Loucy (cell line): ENCODE data around the gene YWHAQ.

Experiments
- EZH2phosphoT487 ChIP-seq: fragments of 200-600 bp; IDR thresholded peaks from 2 replicates; pipeline ENCODE4 v1.6.1; 2018; ENCODE audit warnings: antibody characterized with exemption, mild to moderate bottlenecking, moderate library complexity, borderline replicate concordance
- TF ChIP-seq, protein P1 (sequence below): fragments of 200-600 bp; sonication (generic); conservative IDR thresholded peaks from 2 replicates; pipeline ENCODE4 v1.5.1; 2014; ENCODE audit warnings: mild to moderate bottlenecking, antibody characterized with exemption, low read length

DNA sequence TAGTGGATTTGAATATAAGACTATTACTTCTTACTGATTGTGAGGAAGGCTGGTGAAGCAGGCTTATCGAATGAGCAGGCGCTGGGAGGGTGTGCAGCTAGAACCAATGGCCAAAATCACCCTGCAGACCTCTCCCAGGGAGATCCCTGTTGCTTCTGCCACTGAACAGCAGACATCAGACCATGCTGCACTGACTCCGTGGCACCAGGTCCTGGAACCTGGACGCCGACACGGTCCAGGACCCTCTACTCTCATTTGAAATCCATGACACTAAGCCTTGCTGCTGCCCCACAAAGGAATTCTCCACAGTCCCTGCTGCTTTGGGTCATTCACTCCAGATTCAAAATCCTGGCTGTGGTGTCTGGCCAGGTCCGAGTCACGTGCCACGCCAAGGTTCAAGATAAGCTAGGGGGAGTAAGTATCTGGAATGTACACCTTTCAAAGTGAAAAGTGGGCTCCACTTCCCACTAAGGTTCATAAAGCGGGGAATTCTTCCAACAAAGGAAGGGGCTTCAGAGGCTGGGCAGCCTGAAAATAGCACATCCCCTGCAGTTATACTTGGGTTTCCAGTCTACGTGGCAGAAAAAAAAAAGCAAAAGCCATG lies 9.0 kb upstream of the YWHAQ start:
- TF ChIP-seq, protein P1, sequence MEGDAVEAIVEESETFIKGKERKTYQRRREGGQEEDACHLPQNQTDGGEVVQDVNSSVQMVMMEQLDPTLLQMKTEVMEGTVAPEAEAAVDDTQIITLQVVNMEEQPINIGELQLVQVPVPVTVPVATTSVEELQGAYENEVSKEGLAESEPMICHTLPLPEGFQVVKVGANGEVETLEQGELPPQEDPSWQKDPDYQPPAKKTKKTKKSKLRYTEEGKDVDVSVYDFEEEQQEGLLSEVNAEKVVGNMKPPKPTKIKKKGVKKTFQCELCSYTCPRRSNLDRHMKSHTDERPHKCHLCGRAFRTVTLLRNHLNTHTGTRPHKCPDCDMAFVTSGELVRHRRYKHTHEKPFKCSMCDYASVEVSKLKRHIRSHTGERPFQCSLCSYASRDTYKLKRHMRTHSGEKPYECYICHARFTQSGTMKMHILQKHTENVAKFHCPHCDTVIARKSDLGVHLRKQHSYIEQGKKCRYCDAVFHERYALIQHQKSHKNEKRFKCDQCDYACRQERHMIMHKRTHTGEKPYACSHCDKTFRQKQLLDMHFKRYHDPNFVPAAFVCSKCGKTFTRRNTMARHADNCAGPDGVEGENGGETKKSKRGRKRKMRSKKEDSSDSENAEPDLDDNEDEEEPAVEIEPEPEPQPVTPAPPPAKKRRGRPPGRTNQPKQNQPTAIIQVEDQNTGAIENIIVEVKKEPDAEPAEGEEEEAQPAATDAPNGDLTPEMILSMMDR = no peak
- TF ChIP-seq EZH2phosphoT487 = no peak
